ENCODE results near the gene NR6A1. TPM values are rescaled to one million over a fixed set of nuclear protein-coding genes. Genes with fewer than 3 reads are reported as not detected.

Gene NR6A1
- total and polyA plus RNA-seq, 2 of the 13 experiments (the other 11 are each of a cell fraction or from before 2014, with no cell fraction given): 28.1 to 31.5 TPM

DNA sequence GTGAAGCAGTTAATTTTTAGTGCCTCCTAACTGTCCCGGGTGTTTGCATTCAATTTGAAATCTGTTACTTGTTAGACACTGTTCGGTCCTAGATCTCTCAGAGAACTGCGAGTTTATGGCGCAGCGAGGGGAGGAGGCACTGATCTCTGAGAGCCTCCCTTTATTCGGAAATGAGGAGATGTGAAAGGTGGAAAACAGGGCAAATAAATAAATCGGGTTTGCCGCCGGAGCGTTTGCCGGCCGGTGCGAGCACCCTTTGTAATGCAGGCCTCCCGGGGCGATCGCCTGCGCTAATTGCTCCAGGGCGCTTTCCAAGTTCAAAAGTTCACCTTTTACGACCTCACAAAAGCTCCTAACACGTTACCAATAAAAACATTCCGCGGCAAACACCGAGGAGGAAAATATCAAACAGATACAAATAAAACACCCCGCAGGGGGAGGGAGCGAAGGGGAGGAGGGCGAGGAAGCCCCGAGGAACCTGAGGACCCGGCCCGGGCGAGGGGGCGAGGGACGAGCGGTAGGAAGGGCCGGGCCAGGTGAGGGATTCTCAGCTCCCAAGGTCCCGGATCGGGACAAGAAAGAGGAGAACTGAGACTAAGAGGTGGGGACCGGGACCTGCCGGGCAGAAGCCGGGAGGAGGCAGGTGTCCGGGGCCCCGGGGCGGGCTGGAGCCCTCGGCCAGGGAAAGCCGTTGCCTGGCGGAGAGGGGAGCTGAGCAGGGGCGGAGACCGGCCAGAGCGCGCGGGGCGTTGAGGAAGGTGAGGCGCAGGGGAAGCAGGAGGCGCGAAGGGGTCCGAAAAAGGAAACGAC, 1.4 kb downstream of the NR6A1 start (continued):
- TF ChIP-seq KAT7 (CRISPR knock-in tag; IDR thresholded peaks at IDR 0.05; ENCODE audit: borderline replicate concordance) (no peak), EED (CRISPR knock-in tag; IDR thresholded peaks at IDR 0.05) (0 out of 2 replicates have a peak, but pooled peaks have one; percentile 37), REL (CRISPR knock-in tag; conservative IDR thresholded peaks at IDR 0.05) (no peak), RFX1 (IDR thresholded peaks at IDR 0.05) (no peak), ZNF333 (CRISPR knock-in tag; IDR thresholded peaks at IDR 0.05; ENCODE audit: borderline replicate concordance) (0 out of 2 replicates have a peak, but pooled peaks have one; percentile 49), ZNF3 (CRISPR knock-in tag; IDR thresholded peaks at IDR 0.05) (no peak; the same call in 1 of the 2 replicates), ZNF382 (CRISPR knock-in tag; IDR thresholded peaks at IDR 0.05; ENCODE audit: borderline replicate concordance) (no peak), NCOR1 (IDR thresholded peaks at IDR 0.05; ENCODE audit: borderline replicate concordance, low read length) (peak; percentile 23; the same call in 1 of the 2 replicates), BCL6 (CRISPR knock-in tag; IDR thresholded peaks at IDR 0.05) (peak; percentile 25; the same call in 1 of the 2 replicates), MAF1 (CRISPR knock-in tag; IDR thresholded peaks at IDR 0.05; ENCODE audit: borderline replicate concordance) (no peak), ZFX (CRISPR knock-in tag; IDR thresholded peaks at IDR 0.05; ENCODE audit: low read depth) (peak; percentile 44; the same call in 1 of the 2 replicates), ZNF30 (CRISPR knock-in tag; IDR thresholded peaks at IDR 0.05) (0 out of 2 replicates have a peak, but pooled peaks have one; percentile 46), NFYB (CRISPR knock-in tag; IDR thresholded peaks at IDR 0.05) (no peak), ZNF234 (CRISPR knock-in tag; conservative IDR thresholded peaks at IDR 0.05) (no peak; the same call in 1 of the 2 replicates), CC2D1A (CRISPR knock-in tag; IDR thresholded peaks at IDR 0.05) (no peak)
- TF ChIP-seq, protein P1, sequence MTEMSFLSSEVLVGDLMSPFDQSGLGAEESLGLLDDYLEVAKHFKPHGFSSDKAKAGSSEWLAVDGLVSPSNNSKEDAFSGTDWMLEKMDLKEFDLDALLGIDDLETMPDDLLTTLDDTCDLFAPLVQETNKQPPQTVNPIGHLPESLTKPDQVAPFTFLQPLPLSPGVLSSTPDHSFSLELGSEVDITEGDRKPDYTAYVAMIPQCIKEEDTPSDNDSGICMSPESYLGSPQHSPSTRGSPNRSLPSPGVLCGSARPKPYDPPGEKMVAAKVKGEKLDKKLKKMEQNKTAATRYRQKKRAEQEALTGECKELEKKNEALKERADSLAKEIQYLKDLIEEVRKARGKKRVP (CRISPR knock-in tag; IDR thresholded peaks at IDR 0.05): no peak
- TF ChIP-seq, protein P2, sequence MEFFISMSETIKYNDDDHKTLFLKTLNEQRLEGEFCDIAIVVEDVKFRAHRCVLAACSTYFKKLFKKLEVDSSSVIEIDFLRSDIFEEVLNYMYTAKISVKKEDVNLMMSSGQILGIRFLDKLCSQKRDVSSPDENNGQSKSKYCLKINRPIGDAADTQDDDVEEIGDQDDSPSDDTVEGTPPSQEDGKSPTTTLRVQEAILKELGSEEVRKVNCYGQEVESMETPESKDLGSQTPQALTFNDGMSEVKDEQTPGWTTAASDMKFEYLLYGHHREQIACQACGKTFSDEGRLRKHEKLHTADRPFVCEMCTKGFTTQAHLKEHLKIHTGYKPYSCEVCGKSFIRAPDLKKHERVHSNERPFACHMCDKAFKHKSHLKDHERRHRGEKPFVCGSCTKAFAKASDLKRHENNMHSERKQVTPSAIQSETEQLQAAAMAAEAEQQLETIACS (CRISPR knock-in tag; IDR thresholded peaks at IDR 0.05): no peak
- TF ChIP-seq, protein P3, sequence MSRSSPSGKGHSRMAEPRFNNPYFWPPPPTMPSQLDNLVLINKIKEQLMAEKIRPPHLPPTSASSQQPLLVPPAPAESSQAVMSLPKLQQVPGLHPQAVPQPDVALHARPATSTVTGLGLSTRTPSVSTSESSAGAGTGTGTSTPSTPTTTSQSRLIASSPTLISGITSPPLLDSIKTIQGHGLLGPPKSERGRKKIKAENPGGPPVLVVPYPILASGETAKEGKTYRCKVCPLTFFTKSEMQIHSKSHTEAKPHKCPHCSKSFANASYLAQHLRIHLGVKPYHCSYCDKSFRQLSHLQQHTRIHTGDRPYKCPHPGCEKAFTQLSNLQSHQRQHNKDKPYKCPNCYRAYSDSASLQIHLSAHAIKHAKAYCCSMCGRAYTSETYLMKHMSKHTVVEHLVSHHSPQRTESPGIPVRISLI (CRISPR knock-in tag; IDR thresholded peaks at IDR 0.05; ENCODE audit: borderline replicate concordance): no peak
- TF ChIP-seq, protein P4, sequence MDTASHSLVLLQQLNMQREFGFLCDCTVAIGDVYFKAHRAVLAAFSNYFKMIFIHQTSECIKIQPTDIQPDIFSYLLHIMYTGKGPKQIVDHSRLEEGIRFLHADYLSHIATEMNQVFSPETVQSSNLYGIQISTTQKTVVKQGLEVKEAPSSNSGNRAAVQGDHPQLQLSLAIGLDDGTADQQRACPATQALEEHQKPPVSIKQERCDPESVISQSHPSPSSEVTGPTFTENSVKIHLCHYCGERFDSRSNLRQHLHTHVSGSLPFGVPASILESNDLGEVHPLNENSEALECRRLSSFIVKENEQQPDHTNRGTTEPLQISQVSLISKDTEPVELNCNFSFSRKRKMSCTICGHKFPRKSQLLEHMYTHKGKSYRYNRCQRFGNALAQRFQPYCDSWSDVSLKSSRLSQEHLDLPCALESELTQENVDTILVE (CRISPR knock-in tag; IDR thresholded peaks at IDR 0.05): no peak
- TF ChIP-seq, protein P5, sequence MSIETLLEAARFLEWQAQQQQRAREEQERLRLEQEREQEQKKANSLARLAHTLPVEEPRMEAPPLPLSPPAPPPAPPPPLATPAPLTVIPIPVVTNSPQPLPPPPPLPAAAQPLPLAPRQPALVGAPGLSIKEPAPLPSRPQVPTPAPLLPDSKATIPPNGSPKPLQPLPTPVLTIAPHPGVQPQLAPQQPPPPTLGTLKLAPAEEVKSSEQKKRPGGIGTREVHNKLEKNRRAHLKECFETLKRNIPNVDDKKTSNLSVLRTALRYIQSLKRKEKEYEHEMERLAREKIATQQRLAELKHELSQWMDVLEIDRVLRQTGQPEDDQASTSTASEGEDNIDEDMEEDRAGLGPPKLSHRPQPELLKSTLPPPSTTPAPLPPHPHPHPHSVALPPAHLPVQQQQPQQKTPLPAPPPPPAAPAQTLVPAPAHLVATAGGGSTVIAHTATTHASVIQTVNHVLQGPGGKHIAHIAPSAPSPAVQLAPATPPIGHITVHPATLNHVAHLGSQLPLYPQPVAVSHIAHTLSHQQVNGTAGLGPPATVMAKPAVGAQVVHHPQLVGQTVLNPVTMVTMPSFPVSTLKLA (IDR thresholded peaks at IDR 0.05): no peak
- TF ChIP-seq, protein P6, sequence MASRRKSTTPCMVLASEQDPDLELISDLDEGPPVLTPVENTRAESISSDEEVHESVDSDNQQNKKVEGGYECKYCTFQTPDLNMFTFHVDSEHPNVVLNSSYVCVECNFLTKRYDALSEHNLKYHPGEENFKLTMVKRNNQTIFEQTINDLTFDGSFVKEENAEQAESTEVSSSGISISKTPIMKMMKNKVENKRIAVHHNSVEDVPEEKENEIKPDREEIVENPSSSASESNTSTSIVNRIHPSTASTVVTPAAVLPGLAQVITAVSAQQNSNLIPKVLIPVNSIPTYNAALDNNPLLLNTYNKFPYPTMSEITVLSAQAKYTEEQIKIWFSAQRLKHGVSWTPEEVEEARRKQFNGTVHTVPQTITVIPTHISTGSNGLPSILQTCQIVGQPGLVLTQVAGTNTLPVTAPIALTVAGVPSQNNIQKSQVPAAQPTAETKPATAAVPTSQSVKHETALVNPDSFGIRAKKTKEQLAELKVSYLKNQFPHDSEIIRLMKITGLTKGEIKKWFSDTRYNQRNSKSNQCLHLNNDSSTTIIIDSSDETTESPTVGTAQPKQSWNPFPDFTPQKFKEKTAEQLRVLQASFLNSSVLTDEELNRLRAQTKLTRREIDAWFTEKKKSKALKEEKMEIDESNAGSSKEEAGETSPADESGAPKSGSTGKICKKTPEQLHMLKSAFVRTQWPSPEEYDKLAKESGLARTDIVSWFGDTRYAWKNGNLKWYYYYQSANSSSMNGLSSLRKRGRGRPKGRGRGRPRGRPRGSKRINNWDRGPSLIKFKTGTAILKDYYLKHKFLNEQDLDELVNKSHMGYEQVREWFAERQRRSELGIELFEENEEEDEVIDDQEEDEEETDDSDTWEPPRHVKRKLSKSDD (CRISPR knock-in tag; IDR thresholded peaks at IDR 0.05; ENCODE audit: low read depth): no peak
